Measurements from ENCODE around the gene IL1RL1. TPM values are rescaled to one million over a fixed set of nuclear protein-coding genes. Genes with fewer than 3 reads are reported as not detected.

The IL1RL1 gene
- total RNA-seq, 1 donor from 2014 or later = 0.27 TPM

DNA sequence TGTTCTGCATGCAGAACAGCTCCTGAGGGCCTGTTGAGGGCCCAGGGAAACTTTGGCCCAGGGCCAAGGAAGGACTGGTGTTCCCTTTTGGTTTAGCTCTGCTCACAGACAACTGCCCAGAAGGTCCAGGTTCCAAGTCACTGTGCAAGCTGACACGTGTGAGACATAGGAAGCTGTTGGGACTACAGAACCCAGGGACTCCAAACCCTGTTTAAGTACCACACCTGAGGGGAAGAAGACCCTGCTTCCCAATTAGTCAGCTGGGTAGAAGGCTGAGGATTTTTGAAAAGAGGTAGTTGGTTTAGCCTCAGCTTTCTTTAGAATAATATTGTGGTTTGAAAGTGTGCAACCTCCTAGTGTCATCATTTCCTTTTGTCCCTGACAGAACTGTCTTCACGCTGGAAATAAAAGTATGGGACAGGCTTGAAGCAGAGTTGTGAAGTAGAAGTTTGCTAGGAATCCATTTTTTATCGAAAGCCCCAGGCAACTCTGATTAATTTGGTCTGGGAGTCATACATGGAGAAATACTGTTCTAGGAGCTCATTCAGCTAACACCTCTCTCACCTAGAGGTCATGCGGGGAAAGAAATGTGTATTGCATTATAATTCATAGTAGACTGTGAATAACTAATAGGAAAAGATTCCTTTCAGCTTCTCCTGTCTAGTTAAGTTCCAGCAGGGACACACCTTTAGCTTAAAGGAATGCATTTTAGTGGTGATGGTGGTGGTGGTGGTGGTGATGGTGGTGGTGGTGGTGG, 19.9 kb upstream of the IL1RL1 start:
- H4K20me1 ChIP-seq (ENCODE audit: insufficient read depth, low read length) = no peaks in the 10 kb centered on the region
- no peaks in the 10 kb centered on the region for H3K79me2 ChIP-seq (ENCODE audit: insufficient read depth, low read length)
- no peak for TF ChIP-seq CTCF (IDR thresholded peaks at IDR 0.05; ENCODE audit: insufficient read depth, low read depth, low read length)
- TF ChIP-seq EZH2 (IDR thresholded peaks at IDR 0.05; ENCODE audit: insufficient read depth, low read length) = no peak
- H3K36me3 Mint-ChIP-seq (ENCODE audit: low read depth, unreplicated experiment) = no peaks in the 10 kb centered on the region
- DNase-seq (ENCODE audit: low read depth) = no peak
- no peak overlapping the region for H2AFZ ChIP-seq (ENCODE audit: low read depth, low read length)
- no peak overlapping the region for H3K27ac ChIP-seq (ENCODE audit: low read depth, low read length)
- no peak for FAIRE-seq
- H3K27me3 Mint-ChIP-seq (ENCODE audit: low read depth, unreplicated experiment) = peaks cover 6% of the 10 kb centered on the region
- H3K4me1 Mint-ChIP-seq (ENCODE audit: low read depth, unreplicated experiment) = peaks cover 2% of the 10 kb centered on the region
- no peak overlapping the region for H3K4me3 ChIP-seq (ENCODE audit: insufficient read depth, low read depth, low read length)
- H3K4me1 ChIP-seq (ENCODE audit: insufficient read depth, low read length) = no peaks in the 10 kb centered on the region
- no peaks in the 10 kb centered on the region for H3K36me3 ChIP-seq (ENCODE audit: insufficient read depth, low read length)
- no peaks in the 10 kb centered on the region for H3K9me3 ChIP-seq (ENCODE audit: insufficient read depth, low read depth, low read length)
- no peaks in the 10 kb centered on the region for H3K9me3 Mint-ChIP-seq (ENCODE audit: unreplicated experiment)
- no peak overlapping the region for H3K9ac ChIP-seq (ENCODE audit: low read length)
- peaks cover 9% of the 10 kb centered on the region for H3K27me3 ChIP-seq (ENCODE audit: insufficient read depth, low read length)
- no peak overlapping the region for H3K4me2 ChIP-seq (ENCODE audit: low read length)
- H3K4me3 Mint-ChIP-seq (ENCODE audit: unreplicated experiment) = no peak overlapping the region
- H3K27ac Mint-ChIP-seq (ENCODE audit: unreplicated experiment) = no peak overlapping the region

DNA sequence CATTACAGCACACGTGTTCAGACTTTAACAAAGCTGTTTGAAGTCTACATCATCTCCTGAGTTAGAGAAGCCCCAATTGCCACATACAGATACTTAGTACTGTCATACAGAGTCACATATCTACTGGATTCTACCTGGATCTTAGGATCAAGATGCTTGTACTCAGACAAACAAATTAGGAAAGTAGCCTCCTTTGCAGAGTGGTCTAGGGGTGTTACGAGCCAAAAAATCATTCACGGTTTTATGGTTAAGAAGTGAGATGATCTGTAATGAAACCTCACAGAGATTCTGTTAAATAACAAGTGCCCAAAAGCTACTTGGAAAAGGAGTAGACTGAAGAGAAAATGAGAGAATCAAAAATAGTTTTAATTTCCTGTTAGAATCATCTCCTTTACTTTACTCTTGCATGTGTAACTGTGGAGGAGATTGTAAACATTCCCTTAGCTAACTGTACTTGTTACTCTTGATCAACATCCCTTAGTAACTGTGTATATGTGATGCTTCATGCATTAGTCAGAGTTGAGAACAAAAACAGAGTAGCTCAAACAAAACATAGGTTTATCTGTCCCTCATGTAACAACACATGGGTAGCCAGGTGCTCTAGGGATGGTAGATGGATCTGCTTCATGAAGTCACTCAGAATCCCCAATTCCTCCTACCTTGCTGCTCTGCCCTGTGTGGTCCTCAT, 16.4 kb upstream of the IL1RL1 start:
- H3K4me2 ChIP-seq (ENCODE audit: low read length) = no peak overlapping the region
- no peak overlapping the region for H3K27ac ChIP-seq (ENCODE audit: low read depth, low read length)
- no peaks in the 10 kb centered on the region for H3K4me1 ChIP-seq (ENCODE audit: insufficient read depth, low read length)
- H2AFZ ChIP-seq (ENCODE audit: low read depth, low read length) = no peak overlapping the region
- no peaks in the 10 kb centered on the region for H4K20me1 ChIP-seq (ENCODE audit: insufficient read depth, low read length)
- H3K4me3 ChIP-seq (ENCODE audit: insufficient read depth, low read depth, low read length) = no peak overlapping the region
- Mint-ChIP-seq H3K4me1 (ENCODE audit: low read depth, unreplicated experiment) (peaks cover 3% of the 10 kb centered on the region), H3K27ac (ENCODE audit: unreplicated experiment) (no peak overlapping the region), H3K9me3 (ENCODE audit: unreplicated experiment) (no peaks in the 10 kb centered on the region), H3K36me3 (ENCODE audit: low read depth, unreplicated experiment) (no peaks in the 10 kb centered on the region), H3K4me3 (ENCODE audit: unreplicated experiment) (no peak overlapping the region), H3K27me3 (ENCODE audit: low read depth, unreplicated experiment) (peaks cover 6% of the 10 kb centered on the region)
- FAIRE-seq (no peak), DNase-seq (ENCODE audit: low read depth) (peak; percentile 15)
- TF ChIP-seq EZH2 (IDR thresholded peaks at IDR 0.05; ENCODE audit: insufficient read depth, low read length) = no peak
- TF ChIP-seq CTCF (IDR thresholded peaks at IDR 0.05; ENCODE audit: insufficient read depth, low read depth, low read length) = no peak
- H3K79me2 ChIP-seq (ENCODE audit: insufficient read depth, low read length) = no peaks in the 10 kb centered on the region
- no peaks in the 10 kb centered on the region for H3K36me3 ChIP-seq (ENCODE audit: insufficient read depth, low read length)
- no peak overlapping the region for H3K9ac ChIP-seq (ENCODE audit: low read length)
- peaks cover 9% of the 10 kb centered on the region for H3K27me3 ChIP-seq (ENCODE audit: insufficient read depth, low read length)
- no peaks in the 10 kb centered on the region for H3K9me3 ChIP-seq (ENCODE audit: insufficient read depth, low read depth, low read length)

DNA sequence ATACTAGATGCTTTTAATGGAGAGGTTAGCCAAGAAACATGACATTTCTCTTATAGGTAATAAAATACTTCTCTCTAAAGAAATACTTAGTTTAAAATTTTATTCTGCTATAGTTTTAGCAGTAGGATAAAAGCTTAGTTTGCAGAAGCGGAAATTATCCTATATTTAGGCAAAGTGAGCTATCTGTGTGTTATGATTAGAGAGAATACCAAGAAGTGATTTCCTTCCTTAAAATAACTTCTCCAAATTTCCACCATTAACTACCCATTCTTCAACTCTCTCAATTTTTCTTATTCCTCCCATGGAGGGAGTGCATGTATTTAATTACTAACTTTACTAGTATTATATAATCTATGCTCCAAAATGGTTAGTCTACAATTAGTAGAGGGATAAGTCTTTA, 15.8 kb upstream of the IL1RL1 start:
- no peak overlapping the region for H3K4me3 ChIP-seq (ENCODE audit: insufficient read depth, low read depth, low read length)
- no peak overlapping the region for H3K27ac ChIP-seq (ENCODE audit: low read depth, low read length)
- no peak overlapping the region for H3K27ac Mint-ChIP-seq (ENCODE audit: unreplicated experiment)
- H4K20me1 ChIP-seq (ENCODE audit: insufficient read depth, low read length) = no peaks in the 10 kb centered on the region
- peaks cover 9% of the 10 kb centered on the region for H3K27me3 ChIP-seq (ENCODE audit: insufficient read depth, low read length)
- H3K4me1 ChIP-seq (ENCODE audit: insufficient read depth, low read length) = no peaks in the 10 kb centered on the region
- no peak overlapping the region for H3K4me2 ChIP-seq (ENCODE audit: low read length)
- H3K36me3 Mint-ChIP-seq (ENCODE audit: low read depth, unreplicated experiment) = no peaks in the 10 kb centered on the region
- H3K36me3 ChIP-seq (ENCODE audit: insufficient read depth, low read length) = no peaks in the 10 kb centered on the region
- no peak overlapping the region for H3K9ac ChIP-seq (ENCODE audit: low read length)
- H3K4me3 Mint-ChIP-seq (ENCODE audit: unreplicated experiment) = no peak overlapping the region
- FAIRE-seq = no peak
- peaks cover 3% of the 10 kb centered on the region for H3K4me1 Mint-ChIP-seq (ENCODE audit: low read depth, unreplicated experiment)
- H2AFZ ChIP-seq (ENCODE audit: low read depth, low read length) = no peak overlapping the region
- H3K9me3 ChIP-seq (ENCODE audit: insufficient read depth, low read depth, low read length) = no peaks in the 10 kb centered on the region
- peaks cover 6% of the 10 kb centered on the region for H3K27me3 Mint-ChIP-seq (ENCODE audit: low read depth, unreplicated experiment)
- no peaks in the 10 kb centered on the region for H3K9me3 Mint-ChIP-seq (ENCODE audit: unreplicated experiment)
- no peaks in the 10 kb centered on the region for H3K79me2 ChIP-seq (ENCODE audit: insufficient read depth, low read length)
- TF ChIP-seq EZH2 (IDR thresholded peaks at IDR 0.05; ENCODE audit: insufficient read depth, low read length) (no peak), CTCF (IDR thresholded peaks at IDR 0.05; ENCODE audit: insufficient read depth, low read depth, low read length) (no peak)
- no peak for DNase-seq (ENCODE audit: low read depth)
